Activated CD8-positive, alpha-beta T cell treated with anti-CD3 and anti-CD28 coated beads for 36 hours (primary cell): Measurements from ENCODE around the gene EFCAB12. TPM values are rescaled to one million over a fixed set of nuclear protein-coding genes. Genes with fewer than 3 reads are reported as not detected.

Experiments used
- ATAC-seq: fragments of 200-7000 bp; cut with Tn5 transposase; one replicate; pipeline ENCODE4 v1.10.0; 2021; ENCODE audit warnings: mild to moderate bottlenecking, moderate library complexity
- CTCF ChIA-PET: fragments of 350-600 bp; sonication (Branson Sonifier 250); formaldehyde crosslinking; loops from one replicate; lab custom pipeline; 2021; ENCODE audit warnings: antibody characterized with exemption; lab: Charles Lee
- POLR2A ChIA-PET: fragments of 350-600 bp; sonication (Branson Sonifier 250); formaldehyde crosslinking; loops from one replicate; lab custom pipeline; 2021; ENCODE audit warnings: antibody characterized with exemption; lab: Charles Lee
- DNase-seq: peaks from one replicate; pipeline ENCODE4 v3.0.0-alpha.2; 2020
- H3K27ac Mint-ChIP-seq: one replicate; pipeline ENCODE4 v1.8.0; 2021; ENCODE audit warnings: mild to moderate bottlenecking, mixed read lengths
- H3K27me3 Mint-ChIP-seq: one replicate; pipeline ENCODE4 v1.8.0; 2021; ENCODE audit warnings: mixed read lengths
- H3K36me3 Mint-ChIP-seq: one replicate; pipeline ENCODE4 v1.8.0; 2021; ENCODE audit warnings: low read depth, mixed read lengths
- H3K4me1 Mint-ChIP-seq: one replicate; pipeline ENCODE4 v1.8.0; 2021; ENCODE audit warnings: low read depth, mixed read lengths
- H3K4me3 Mint-ChIP-seq: one replicate; pipeline ENCODE4 v1.8.0; 2021; ENCODE audit warnings: mild to moderate bottlenecking, moderate library complexity, mixed read lengths
- H3K9me3 Mint-ChIP-seq: one replicate; pipeline ENCODE4 v1.8.0; 2021; ENCODE audit warnings: mixed read lengths
- CTCF ChIP-seq: fragments of 200-600 bp; IDR thresholded peaks from one replicate; pipeline ENCODE4 v1.8.0; 2022; ENCODE audit warnings: antibody characterized with exemption, mild to moderate bottlenecking
- intact Hi-C: fragments of 100-400 bp; cut with micrococcal nuclease; formaldehyde crosslinking; loops from one replicate; pipeline ENCODE4 v1.10.0; 2022
- total RNA-seq, 2 experiments: library from RNA; stranded (reverse); gene quantifications; one replicate each; pipeline ENCODE4 v1.2.3, GENCODE V29; 2021

EFCAB12 gene
- total RNA-seq, 2 experiments from 2014 or later: 0.56 to 0.65 TPM

DNA sequence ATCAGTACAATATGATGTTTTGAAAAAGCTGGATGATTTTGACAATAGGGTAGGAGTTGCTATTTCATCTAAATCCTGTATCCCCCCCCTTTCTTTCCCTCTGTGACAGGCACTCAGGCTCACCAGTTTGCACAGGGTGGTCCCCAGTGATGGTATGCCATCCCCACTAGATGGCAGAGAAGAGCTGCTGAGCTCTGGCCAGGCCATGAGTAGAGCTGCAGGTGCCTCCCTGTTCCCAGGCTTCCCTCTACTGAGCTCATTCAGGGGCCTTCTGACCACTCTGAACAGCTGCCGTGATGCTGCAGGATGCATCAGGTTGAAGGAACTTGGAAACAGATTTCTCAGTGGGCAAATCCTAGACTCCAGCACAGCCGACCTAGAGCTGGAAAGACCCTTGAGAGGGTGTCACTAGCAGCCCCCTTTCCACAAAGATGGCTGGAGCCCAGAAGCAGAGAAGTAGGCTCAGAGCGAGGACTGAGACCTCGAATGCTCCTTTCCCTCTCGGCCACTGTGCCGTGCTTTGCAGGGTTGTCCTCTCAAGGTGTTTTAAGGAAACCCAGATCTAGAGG lies 45.1 kb downstream of the EFCAB12 start:
- Mint-ChIP-seq H3K9me3 (no peaks in the 10 kb centered on the region), H3K27ac (no peak overlapping the region), H3K36me3 (peaks cover 15% of the 10 kb centered on the region), H3K4me3 (no peak overlapping the region), H3K27me3 (no peaks in the 10 kb centered on the region), H3K4me1 (peaks cover 3% of the 10 kb centered on the region)
- ChIA-PET POLR2A (interaction anchor here (1.4 kb wide), 1 partner anchor 12 kb away, joined by 4 read pairs; no protein-coding TSS in a partner anchor), CTCF (interaction anchor here (0.6 to 1.9 kb wide), 39 partner anchors 8 to 444 kb away, joined by 3 to 11 read pairs (median 4); partner anchors contain the start of genes EFCAB12, IFT122 and MBD4)
- ATAC-seq (peak; percentile 98), DNase-seq (peak; percentile 67)
- intact Hi-C loops: no loop called here
- TF ChIP-seq CTCF: peak; percentile 73

DNA sequence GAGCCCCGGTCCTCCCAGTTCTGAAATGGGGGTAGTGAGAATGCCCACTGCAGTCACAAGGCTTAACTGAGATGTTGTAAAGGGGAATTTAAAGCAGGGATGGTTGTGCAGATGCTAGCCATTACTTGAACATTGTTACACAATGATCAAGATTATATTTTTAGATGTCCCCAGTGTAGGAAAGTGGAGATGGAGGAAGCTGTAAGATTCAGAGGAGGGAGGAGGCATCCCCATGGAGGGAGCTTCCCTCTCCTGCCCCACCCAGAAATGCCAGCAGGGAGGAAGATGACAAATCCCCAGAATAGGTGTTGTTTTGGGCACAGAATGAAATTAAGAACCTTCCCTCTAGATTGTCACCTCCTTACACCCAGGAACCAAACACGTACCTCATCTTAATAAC lies 46.1 kb downstream of the EFCAB12 start:
- no peaks in the 10 kb centered on the region for H3K9me3 Mint-ChIP-seq
- no peak for TF ChIP-seq CTCF
- CTCF ChIA-PET: interaction anchor here (1.0 to 1.9 kb wide), 8 partner anchors 9 to 309 kb away, joined by 3 to 9 read pairs (median 4); partner anchors contain the start of gene EFCAB12
- intact Hi-C loops: no loop called here
- DNase-seq (no peak), ATAC-seq (no peak)
- H3K27me3 Mint-ChIP-seq: no peaks in the 10 kb centered on the region
- peaks cover 3% of the 10 kb centered on the region for H3K4me1 Mint-ChIP-seq
- no peak overlapping the region for H3K4me3 Mint-ChIP-seq
- no peak overlapping the region for H3K27ac Mint-ChIP-seq
- POLR2A ChIA-PET: no interaction called here
- peaks cover 7% of the 10 kb centered on the region for H3K36me3 Mint-ChIP-seq

GRCh38 chr3:129379582-129380358 lies 48.7 kb downstream of the EFCAB12 start:
- TF ChIP-seq CTCF: no peak
- Mint-ChIP-seq H3K9me3 (no peaks in the 10 kb centered on the region), H3K27ac (no peak overlapping the region), H3K27me3 (no peaks in the 10 kb centered on the region), H3K4me3 (no peak overlapping the region), H3K36me3 (no peaks in the 10 kb centered on the region), H3K4me1 (peaks cover 3% of the 10 kb centered on the region)
- POLR2A ChIA-PET: no interaction called here
- no peak for ATAC-seq
- CTCF ChIA-PET: no interaction called here
- intact Hi-C loops: no loop called here
- no peak for DNase-seq

GRCh38 chr3:129378949-129379348 lies 49.5 kb downstream of the EFCAB12 start:
- intact Hi-C loops: no loop called here
- no peaks in the 10 kb centered on the region for H3K36me3 Mint-ChIP-seq
- DNase-seq (no peak), ATAC-seq (no peak)
- H3K27me3 Mint-ChIP-seq: no peaks in the 10 kb centered on the region
- CTCF ChIA-PET: interaction anchor here (3.9 kb wide), 1 partner anchor 21 kb away, joined by 14 read pairs; no protein-coding TSS in a partner anchor
- TF ChIP-seq CTCF: no peak
- POLR2A ChIA-PET: interaction anchor here (1.8 kb wide), 1 partner anchor 63 kb away, joined by 5 read pairs; a partner anchor contains a TSS
- H3K4me3 Mint-ChIP-seq: no peak overlapping the region
- no peak overlapping the region for H3K27ac Mint-ChIP-seq
- peaks cover 3% of the 10 kb centered on the region for H3K4me1 Mint-ChIP-seq
- no peaks in the 10 kb centered on the region for H3K9me3 Mint-ChIP-seq

GRCh38 chr3:129377615-129378014 lies 50.8 kb downstream of the EFCAB12 start:
- Mint-ChIP-seq H3K4me1 (peaks cover 3% of the 10 kb centered on the region), H3K27me3 (no peaks in the 10 kb centered on the region), H3K4me3 (no peak overlapping the region), H3K27ac (no peak overlapping the region), H3K9me3 (no peaks in the 10 kb centered on the region), H3K36me3 (no peaks in the 10 kb centered on the region)
- ChIA-PET CTCF (interaction anchor here (3.9 kb wide), 1 partner anchor 22 kb away, joined by 14 read pairs; no protein-coding TSS in a partner anchor), POLR2A (interaction anchor here (1.8 kb wide), 1 partner anchor 61 kb away, joined by 5 read pairs; a partner anchor contains a TSS)
- DNase-seq: no peak
- ATAC-seq: no peak
- intact Hi-C loops: no loop called here
- no peak for TF ChIP-seq CTCF
